PC-3 (cell line): ENCODE data around the gene CEP112. TPM values are rescaled to one million over a fixed set of nuclear protein-coding genes. Genes with fewer than 3 reads are reported as not detected.

Experiments used
- ATAC-seq: fragments of 200-7000 bp; cut with Tn5 transposase; 2 replicates; pipeline ENCODE4 v1.9.1; 2020; ENCODE audit warnings: mild to moderate bottlenecking, moderate library complexity
- BruUV-seq: library from RNA; stranded (reverse); fragments of 400-500 nt; replicated peaks from 2 replicates; lab custom pipeline; 2021; lab: Mats Ljungman, UMichigan
- CTCF ChIA-PET: fragments of 300-600 bp; sonication (Branson Sonifier 250); formaldehyde crosslinking; loops from one replicate; lab custom pipeline; 2022; ENCODE audit warnings: antibody characterized with exemption; lab: Charles Lee
- POLR2A ChIA-PET: fragments of 300-600 bp; sonication (Branson Sonifier 250); formaldehyde crosslinking; loops from one replicate; lab custom pipeline; 2022; ENCODE audit warnings: antibody characterized with exemption; ENCODE audit not compliant: unreplicated experiment; lab: Charles Lee
- DNase-seq: peaks from one replicate; pipeline ENCODE4 v3.0.0-alpha.2; 2015
- H2AFZ ChIP-seq: fragments of 300-600 bp; sonication (generic); 2 replicates; pipeline ENCODE4 v1.6.0; 2016; ENCODE audit warnings: antibody characterized with exemption, low read length
- H3F3A ChIP-seq: fragments of 300-600 bp; sonication (generic); one replicate; pipeline ENCODE4 v1.6.0; 2017; ENCODE audit warnings: antibody characterized with exemption, low read length, control low read depth, mild to moderate bottlenecking; ENCODE audit not compliant: unreplicated experiment
- H3K27ac ChIP-seq: fragments of 300-600 bp; sonication (generic); 2 replicates; pipeline ENCODE4 v1.5.1; 2016; ENCODE audit warnings: mild to moderate bottlenecking, low read length
- H3K27me3 ChIP-seq: fragments of 300-600 bp; sonication (generic); 2 replicates; pipeline ENCODE4 v1.6.1; 2016; ENCODE audit warnings: low read length, mixed read lengths
- H3K36me3 ChIP-seq: fragments of 300-600 bp; sonication (generic); 2 replicates; pipeline ENCODE4 v1.6.1; 2016; ENCODE audit warnings: low read depth, mixed run types, low read length, mixed read lengths
- H3K4me1 ChIP-seq: fragments of 300-600 bp; sonication (generic); 2 replicates; pipeline ENCODE4 v1.5.1; 2016; ENCODE audit warnings: low read length; ENCODE audit not compliant: insufficient read depth
- H3K4me2 ChIP-seq: fragments of 300-600 bp; sonication (generic); 2 replicates; pipeline ENCODE4 v1.6.0; 2016; ENCODE audit warnings: low read length
- H3K4me3 ChIP-seq: fragments of 300-600 bp; sonication (generic); 2 replicates; pipeline ENCODE4 v1.5.1; 2016; ENCODE audit warnings: mild to moderate bottlenecking, low read length, mixed read lengths
- H3K79me2 ChIP-seq: fragments of 300-600 bp; sonication (generic); 2 replicates; pipeline ENCODE4 v1.6.1; 2017; ENCODE audit warnings: low read length, mixed read lengths
- H3K9ac ChIP-seq: fragments of 300-600 bp; sonication (generic); 2 replicates; pipeline ENCODE4 v1.6.0; 2016; ENCODE audit warnings: mild to moderate bottlenecking, low read length
- H3K9me2 ChIP-seq: fragments of 300-600 bp; sonication (generic); replicated peaks from 2 replicates; pipeline ENCODE4 v1.6.1; 2016; ENCODE audit warnings: mixed run types, low read length, mixed read lengths
- H3K9me3 ChIP-seq: fragments of 300-600 bp; sonication (generic); 2 replicates; pipeline ENCODE4 v1.6.1; 2016; ENCODE audit warnings: low read length, mixed read lengths
- H4K20me1 ChIP-seq: fragments of 300-600 bp; sonication (generic); 2 replicates; pipeline ENCODE4 v1.6.1; 2016; ENCODE audit warnings: low read length, mixed read lengths
- CTCF ChIP-seq: fragments of 300-600 bp; sonication (generic); conservative IDR thresholded peaks from 2 replicates; pipeline ENCODE4 v1.5.1; 2017; ENCODE audit warnings: antibody characterized with exemption, low read depth, mild to moderate bottlenecking, low read length
- EZH2 ChIP-seq: fragments of 300-600 bp; sonication (generic); IDR thresholded peaks from one replicate; pipeline ENCODE4 v1.6.1; 2017; ENCODE audit warnings: antibody characterized with exemption, mild to moderate bottlenecking, low read length; ENCODE audit not compliant: unreplicated experiment
- EZH2phosphoT487 ChIP-seq: fragments of 300-600 bp; sonication (generic); IDR thresholded peaks from 2 replicates; pipeline ENCODE4 v1.6.1; 2018; ENCODE audit warnings: mild to moderate bottlenecking, antibody characterized with exemption, low read length, borderline replicate concordance
- intact Hi-C: fragments of 100-400 bp; cut with micrococcal nuclease; formaldehyde crosslinking; loops from 2 replicates; pipeline ENCODE4 v1.9.0; 2023
- total RNA-seq: library from RNA; depleted of rRNA; stranded (reverse); fragments of >200 nt; gene quantifications from 2 replicates; pipeline ENCODE4 v1.2.3, GENCODE V29; 2014

Gene CEP112
- total RNA-seq, 1 experiment from 2014 or later = 6.5 TPM

GRCh38 chr17:65698381-65699061 is 493.4 kb downstream of the CEP112 start:
- ATAC-seq (no peak), DNase-seq (no peak)
- Histone ChIP-seq H3K4me1 (peaks cover 30% of the 10 kb centered on the region), H3K27ac (no peak overlapping the region), H3K9ac (no peak overlapping the region), H3K27me3 (no peaks in the 10 kb centered on the region), H3K4me2 (peak overlapping the region; percentile 52), H3F3A (no peaks in the 10 kb centered on the region), H3K4me3 (no peak overlapping the region), H3K79me2 (no peaks in the 10 kb centered on the region), H4K20me1 (no peaks in the 10 kb centered on the region), H2AFZ (no peak overlapping the region), H3K36me3 (no peaks in the 10 kb centered on the region), H3K9me3 (no peaks in the 10 kb centered on the region), H3K9me2 (no peaks in the 10 kb centered on the region)
- no peak for TF ChIP-seq CTCF
- TF ChIP-seq EZH2 = no peak
- TF ChIP-seq EZH2phosphoT487 = no peak
- no TSS peak for BruUV-seq
- intact Hi-C loops = loop anchor here (5.0 kb wide), 1 partner anchor 136 kb away; the partner anchor contains the start of gene AXIN2
- POLR2A ChIA-PET = no interaction called here
- CTCF ChIA-PET = no interaction called here

- H3F3A ChIP-seq = no peaks in the 10 kb centered on the region
- H2AFZ ChIP-seq = no peak overlapping the region
- H3K4me3 ChIP-seq = peak overlapping the region; percentile 31; the same call in 1 of the 2 replicates
- ChIA-PET CTCF (interaction anchor here (0.6 kb wide), 1 partner anchor 174 kb away, joined by 5 read pairs; no protein-coding TSS in a partner anchor), POLR2A (no interaction called here)
- H3K9me3 ChIP-seq = no peaks in the 10 kb centered on the region
- H3K27ac ChIP-seq = peak overlapping the region; percentile 41
- DNase-seq = peak; percentile 77
- H3K27me3 ChIP-seq = no peaks in the 10 kb centered on the region
- H3K79me2 ChIP-seq = no peaks in the 10 kb centered on the region
- no peak for TF ChIP-seq CTCF
- TF ChIP-seq EZH2 = no peak
- TF ChIP-seq EZH2phosphoT487 = no peak
- H3K4me1 ChIP-seq = peaks cover 30% of the 10 kb centered on the region
- no peaks in the 10 kb centered on the region for H3K9me2 ChIP-seq
- peak; percentile 88 for ATAC-seq
- no TSS peak for BruUV-seq
- no peaks in the 10 kb centered on the region for H3K36me3 ChIP-seq
- H3K4me2 ChIP-seq = peak overlapping the region; percentile 52
- peak overlapping the region; percentile 16 for H3K9ac ChIP-seq
- intact Hi-C loops = loop anchor here (1.0 to 5.0 kb wide), 4 partner anchors 45 to 135 kb away; partner anchors contain the start of gene AXIN2
- H4K20me1 ChIP-seq = no peaks in the 10 kb centered on the region
These were observed 494.3 kb downstream of the CEP112 start for GRCh38 chr17:65697661-65698060.
